Measurements from ENCODE around the gene LRRC14B. TPM values are rescaled to one million over a fixed set of nuclear protein-coding genes. Genes with fewer than 3 reads are reported as not detected.
"Not testable (repeated sequence)": the region's sequence is repeated elsewhere in the genome, so short reads cannot be mapped to it uniquely, and the experiment has no call there.

The LRRC14B gene
- total and polyA plus RNA-seq, 7 donors, result 0.66 TPM; not detected in 6

DNA sequence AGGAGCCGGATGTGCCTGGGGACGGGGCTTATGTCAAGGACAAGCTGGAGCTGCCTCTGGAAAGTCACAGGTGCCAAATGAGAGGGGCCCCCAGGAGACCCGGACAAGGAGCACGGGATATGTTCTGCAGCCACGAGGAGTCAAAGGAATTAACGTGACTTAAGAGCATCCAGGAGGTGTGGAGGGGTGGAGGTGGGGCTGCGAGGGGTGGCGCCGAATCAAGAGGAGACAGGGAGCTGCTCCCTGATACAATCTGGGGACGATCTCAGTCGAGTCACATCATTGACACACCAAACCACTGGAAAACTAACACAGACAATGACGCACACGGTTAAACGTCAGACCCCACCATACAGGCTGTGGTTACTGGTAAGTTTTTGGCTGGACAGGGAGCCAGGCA lies 16.3 kb downstream of the LRRC14B start:
- Histone ChIP-seq H3K4me1 (peaks cover 0 to 15% (median 12%) of the 10 kb centered on the region in 4 donors), H3K36me3 (peaks cover 0 to 29% (median 7%) of the 10 kb centered on the region in 4 donors), H3K27me3 (no peaks in the 10 kb centered on the region), H3K9me3 (no peaks in the 10 kb centered on the region), H3K4me3 (no peak overlapping the region), H3K27ac (no peak overlapping the region)
- WGBS, 2 donors, result 80 to 92% methylated on average over 14 of the region's 14 CpGs
- intact Hi-C loops (cut with DNase I), result no loop called here
- no peak for DNase-seq
- TF ChIP-seq POLR2AphosphoS5 (IDR thresholded peaks at IDR 0.05) (no peak), POLR2A (IDR thresholded peaks at IDR 0.05) (no peak), EP300 (IDR thresholded peaks at IDR 0.05) (no peak)
- TF ChIP-seq, protein P1, sequence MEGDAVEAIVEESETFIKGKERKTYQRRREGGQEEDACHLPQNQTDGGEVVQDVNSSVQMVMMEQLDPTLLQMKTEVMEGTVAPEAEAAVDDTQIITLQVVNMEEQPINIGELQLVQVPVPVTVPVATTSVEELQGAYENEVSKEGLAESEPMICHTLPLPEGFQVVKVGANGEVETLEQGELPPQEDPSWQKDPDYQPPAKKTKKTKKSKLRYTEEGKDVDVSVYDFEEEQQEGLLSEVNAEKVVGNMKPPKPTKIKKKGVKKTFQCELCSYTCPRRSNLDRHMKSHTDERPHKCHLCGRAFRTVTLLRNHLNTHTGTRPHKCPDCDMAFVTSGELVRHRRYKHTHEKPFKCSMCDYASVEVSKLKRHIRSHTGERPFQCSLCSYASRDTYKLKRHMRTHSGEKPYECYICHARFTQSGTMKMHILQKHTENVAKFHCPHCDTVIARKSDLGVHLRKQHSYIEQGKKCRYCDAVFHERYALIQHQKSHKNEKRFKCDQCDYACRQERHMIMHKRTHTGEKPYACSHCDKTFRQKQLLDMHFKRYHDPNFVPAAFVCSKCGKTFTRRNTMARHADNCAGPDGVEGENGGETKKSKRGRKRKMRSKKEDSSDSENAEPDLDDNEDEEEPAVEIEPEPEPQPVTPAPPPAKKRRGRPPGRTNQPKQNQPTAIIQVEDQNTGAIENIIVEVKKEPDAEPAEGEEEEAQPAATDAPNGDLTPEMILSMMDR (IDR thresholded peaks at IDR 0.05), result no peak

DNA sequence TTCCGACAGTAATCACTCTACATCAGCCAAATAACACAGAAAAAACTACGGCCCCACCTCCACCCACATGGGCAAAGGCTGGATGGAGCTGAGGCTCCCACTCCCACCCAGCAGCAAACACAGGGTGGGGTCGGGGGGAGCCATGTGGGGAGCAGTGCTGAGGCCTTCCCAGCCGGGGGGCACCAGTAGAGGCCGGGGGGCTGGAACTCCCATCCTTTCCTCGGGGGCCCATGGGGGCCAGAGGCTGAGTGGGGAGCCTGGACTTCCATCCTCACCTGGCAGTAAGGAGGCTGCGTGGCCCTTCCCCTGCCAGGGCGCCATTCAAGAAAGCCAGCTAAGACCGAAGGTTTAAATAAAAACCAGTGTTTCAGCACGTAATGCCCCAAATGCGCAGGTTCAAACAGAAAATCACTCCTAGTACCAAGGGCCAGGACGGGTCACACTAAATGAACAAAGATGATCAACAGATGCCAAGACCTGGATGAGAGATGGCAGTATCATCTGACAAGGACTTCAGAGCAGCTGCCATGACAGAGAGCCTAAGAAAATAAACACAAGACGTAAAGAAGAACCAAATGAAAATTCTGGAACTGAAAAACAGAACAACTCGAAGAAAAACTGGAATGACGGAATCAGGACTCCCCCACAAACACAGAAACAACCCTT lies 17.3 kb downstream of the LRRC14B start:
- Histone ChIP-seq H3K4me1 (peaks cover 0 to 15% (median 12%) of the 10 kb centered on the region in 4 donors), H3K36me3 (peaks cover 0 to 24% (median 7%) of the 10 kb centered on the region in 4 donors), H3K27ac (no peak overlapping the region), H3K9me3 (no peaks in the 10 kb centered on the region), H3K27me3 (no peaks in the 10 kb centered on the region), H3K4me3 (no peak overlapping the region)
- no peak for DNase-seq
- 91 to 93% methylated on average over 15 of the region's 15 CpGs for WGBS, 2 donors
- intact Hi-C loops (cut with DNase I), result no loop called here
- TF ChIP-seq POLR2A (IDR thresholded peaks at IDR 0.05) (no peak), EP300 (IDR thresholded peaks at IDR 0.05) (no peak)

- TF ChIP-seq POLR2AphosphoS5 (IDR thresholded peaks at IDR 0.05), result no peak
- no peak for TF ChIP-seq EP300 (IDR thresholded peaks at IDR 0.05)
- TF ChIP-seq, protein P1 (IDR thresholded peaks at IDR 0.05), result no peak
- no peak for TF ChIP-seq POLR2A (IDR thresholded peaks at IDR 0.05)
- H3K4me1 ChIP-seq, result peaks cover 0 to 16% (median 9%) of the 10 kb centered on the region in 4 donors
- DNase-seq, result no peak
- H3K27me3 ChIP-seq, result no peaks in the 10 kb centered on the region
- intact Hi-C loops (cut with DNase I), result no loop called here
- no peak overlapping the region for H3K27ac ChIP-seq
- no peak overlapping the region for H3K4me3 ChIP-seq
- H3K9me3 ChIP-seq, result no peaks in the 10 kb centered on the region
- peaks cover 0 to 8% (median 0%) of the 10 kb centered on the region in 4 donors for H3K36me3 ChIP-seq
- 87 to 93% methylated on average over 12 of the region's 12 CpGs for WGBS, 2 donors
Measured at GRCh38 chr5:213803-214395, 22.6 kb downstream of the LRRC14B start.

DNA sequence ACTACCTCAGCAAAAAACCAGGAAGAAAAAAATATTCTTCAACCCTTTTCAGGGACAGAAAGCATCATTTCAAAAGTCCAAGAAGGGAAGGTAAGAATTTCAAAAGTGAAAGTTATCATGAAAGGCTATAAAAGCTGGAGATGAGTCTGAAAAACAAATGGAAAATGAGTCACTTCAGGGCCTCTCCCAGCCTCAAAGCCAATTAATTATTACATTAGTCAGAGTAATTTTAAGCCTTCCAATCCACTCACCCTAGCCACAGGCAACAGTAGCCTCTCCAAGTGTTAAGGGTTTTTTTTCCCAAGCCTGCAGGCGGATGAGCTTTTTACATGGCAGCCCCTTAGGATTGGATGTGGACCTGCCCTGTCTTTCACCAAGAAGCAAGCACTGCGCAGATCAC lies 24.0 kb downstream of the LRRC14B start:
- intact Hi-C loops (cut with DNase I); H3K9me3 ChIP-seq; H3K4me3 ChIP-seq; H3K36me3 ChIP-seq; DNase-seq; H3K27ac ChIP-seq; H3K27me3 ChIP-seq: not testable (repeated sequence)
- H3K4me1 ChIP-seq, result peaks cover 0 to 28% (median 22%) of the 10 kb centered on the region in 4 donors
- 82 to 88% methylated on average over 2 of the region's 2 CpGs for WGBS, 2 donors

DNA sequence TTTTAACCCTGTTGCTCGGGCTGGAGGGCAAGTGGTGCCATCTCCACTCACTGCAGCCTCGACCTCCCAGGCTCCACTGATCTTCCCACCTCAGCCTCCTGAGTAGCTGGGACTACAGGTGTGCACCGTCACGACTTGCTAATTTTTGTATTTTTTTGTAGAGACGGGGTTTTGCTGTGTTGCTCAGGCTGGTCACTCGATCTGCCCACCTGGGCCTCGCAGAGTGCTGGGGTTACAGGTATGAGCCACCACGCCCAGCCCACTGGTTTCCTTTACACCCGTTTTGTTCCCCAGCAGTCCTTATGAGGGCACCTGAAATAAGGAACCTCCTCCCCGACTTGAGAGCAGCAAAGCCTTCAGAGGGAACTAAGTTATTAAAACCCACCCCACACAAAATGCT lies 24.8 kb downstream of the LRRC14B start:
- H3K36me3 ChIP-seq; H3K27me3 ChIP-seq; intact Hi-C loops (cut with DNase I); DNase-seq; H3K9me3 ChIP-seq; H3K27ac ChIP-seq; H3K4me3 ChIP-seq: not testable (repeated sequence)
- peaks cover 0 to 36% (median 29%) of the 10 kb centered on the region in 4 donors for H3K4me1 ChIP-seq
- 86 to 88% methylated on average over 9 of the region's 10 CpGs for whole genome bisulfite sequencing, 2 donors

GRCh38 chr5:217494-218456 lies 26.5 kb downstream of the LRRC14B start, which contains the start of the genes CCDC127 and SDHA:
TSS of gene CCDC127 (minus strand) at chr5:218153. CDS start at chr5:216849, 1,304 bp downstream.
TSS of gene SDHA (plus strand) at chr5:218320. CDS start at chr5:218356, 36 bp downstream.
- not testable (repeated sequence) for H3K36me3 ChIP-seq, H3K9me3 ChIP-seq, H3K27me3 ChIP-seq
- peak; percentile 98 for DNase-seq
- peaks cover 0 to 38% (median 34%) of the 10 kb centered on the region in 4 donors for H3K4me1 ChIP-seq
- intact Hi-C loops (cut with DNase I), result loop anchor here (1.0 to 2.0 kb wide), 2 partner anchors 29 to 53 kb away; partner anchors contain the start of gene PDCD6
- H3K4me3 ChIP-seq, result peak within 1 kb of the TSS; percentile 90 to 100 (median 99)
- WGBS, 2 donors, result 1% methylated on average over 75 of the region's 75 CpGs
- TF ChIP-seq, protein P1 (IDR thresholded peaks at IDR 0.05), result peak in 2 of 4 experiments; percentile 20 to 23
- TF ChIP-seq EP300 (IDR thresholded peaks at IDR 0.05), result peak in 1 of 4 donors; percentile 71
- TF ChIP-seq POLR2AphosphoS5 (IDR thresholded peaks at IDR 0.05), result peak; percentile 90 to 98 (median 96)
- TF ChIP-seq POLR2A (IDR thresholded peaks at IDR 0.05), result peak; percentile 74 to 75
- peak within 1 kb of the TSS; percentile 89 to 92 (median 91) for H3K27ac ChIP-seq

All from sigmoid colon (tissue), 7 donors.